ENCODE results near the gene MACO1.

DNA sequence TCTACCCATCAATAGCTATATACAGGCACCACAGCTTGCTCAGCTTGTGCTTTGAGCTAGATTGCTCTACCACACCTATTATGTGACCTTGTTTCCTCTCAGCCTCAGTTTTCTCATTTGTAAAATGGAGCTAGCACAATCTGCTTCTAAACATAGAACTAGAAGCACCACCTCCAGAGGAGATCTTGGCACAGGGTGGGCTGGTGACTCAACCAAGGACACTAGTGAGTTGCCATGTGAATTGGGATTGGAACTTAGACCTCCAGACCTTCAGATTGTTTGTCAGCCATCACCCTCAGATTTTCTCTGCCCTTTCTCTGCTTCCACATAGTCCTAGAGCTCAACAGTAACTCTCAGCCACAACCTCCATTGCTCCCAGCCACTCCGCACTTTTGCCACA, 3.0 kb upstream of the MACO1 start:
- TF ChIP-seq SP1 (IDR thresholded peaks at IDR 0.05) (no peak), RAD21 (IDR thresholded peaks at IDR 0.05) (no peak), YY1 (IDR thresholded peaks at IDR 0.05) (no peak), JUND (IDR thresholded peaks at IDR 0.05) (no peak), EGR1 (IDR thresholded peaks at IDR 0.05; ENCODE audit: low read depth in 2 of 2) (no peak), RXRA (IDR thresholded peaks at IDR 0.05) (no peak), FOXA1 (IDR thresholded peaks at IDR 0.05) (no peak), FOXA2 (IDR thresholded peaks at IDR 0.05) (no peak)
- TF ChIP-seq, protein P1, sequence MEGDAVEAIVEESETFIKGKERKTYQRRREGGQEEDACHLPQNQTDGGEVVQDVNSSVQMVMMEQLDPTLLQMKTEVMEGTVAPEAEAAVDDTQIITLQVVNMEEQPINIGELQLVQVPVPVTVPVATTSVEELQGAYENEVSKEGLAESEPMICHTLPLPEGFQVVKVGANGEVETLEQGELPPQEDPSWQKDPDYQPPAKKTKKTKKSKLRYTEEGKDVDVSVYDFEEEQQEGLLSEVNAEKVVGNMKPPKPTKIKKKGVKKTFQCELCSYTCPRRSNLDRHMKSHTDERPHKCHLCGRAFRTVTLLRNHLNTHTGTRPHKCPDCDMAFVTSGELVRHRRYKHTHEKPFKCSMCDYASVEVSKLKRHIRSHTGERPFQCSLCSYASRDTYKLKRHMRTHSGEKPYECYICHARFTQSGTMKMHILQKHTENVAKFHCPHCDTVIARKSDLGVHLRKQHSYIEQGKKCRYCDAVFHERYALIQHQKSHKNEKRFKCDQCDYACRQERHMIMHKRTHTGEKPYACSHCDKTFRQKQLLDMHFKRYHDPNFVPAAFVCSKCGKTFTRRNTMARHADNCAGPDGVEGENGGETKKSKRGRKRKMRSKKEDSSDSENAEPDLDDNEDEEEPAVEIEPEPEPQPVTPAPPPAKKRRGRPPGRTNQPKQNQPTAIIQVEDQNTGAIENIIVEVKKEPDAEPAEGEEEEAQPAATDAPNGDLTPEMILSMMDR (IDR thresholded peaks at IDR 0.05; ENCODE audit: low read depth, low read length, missing input control), result no peak
- TF ChIP-seq, protein P2, sequence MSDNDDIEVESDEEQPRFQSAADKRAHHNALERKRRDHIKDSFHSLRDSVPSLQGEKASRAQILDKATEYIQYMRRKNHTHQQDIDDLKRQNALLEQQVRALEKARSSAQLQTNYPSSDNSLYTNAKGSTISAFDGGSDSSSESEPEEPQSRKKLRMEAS (IDR thresholded peaks at IDR 0.05), result no peak
- TF ChIP-seq, protein P3, sequence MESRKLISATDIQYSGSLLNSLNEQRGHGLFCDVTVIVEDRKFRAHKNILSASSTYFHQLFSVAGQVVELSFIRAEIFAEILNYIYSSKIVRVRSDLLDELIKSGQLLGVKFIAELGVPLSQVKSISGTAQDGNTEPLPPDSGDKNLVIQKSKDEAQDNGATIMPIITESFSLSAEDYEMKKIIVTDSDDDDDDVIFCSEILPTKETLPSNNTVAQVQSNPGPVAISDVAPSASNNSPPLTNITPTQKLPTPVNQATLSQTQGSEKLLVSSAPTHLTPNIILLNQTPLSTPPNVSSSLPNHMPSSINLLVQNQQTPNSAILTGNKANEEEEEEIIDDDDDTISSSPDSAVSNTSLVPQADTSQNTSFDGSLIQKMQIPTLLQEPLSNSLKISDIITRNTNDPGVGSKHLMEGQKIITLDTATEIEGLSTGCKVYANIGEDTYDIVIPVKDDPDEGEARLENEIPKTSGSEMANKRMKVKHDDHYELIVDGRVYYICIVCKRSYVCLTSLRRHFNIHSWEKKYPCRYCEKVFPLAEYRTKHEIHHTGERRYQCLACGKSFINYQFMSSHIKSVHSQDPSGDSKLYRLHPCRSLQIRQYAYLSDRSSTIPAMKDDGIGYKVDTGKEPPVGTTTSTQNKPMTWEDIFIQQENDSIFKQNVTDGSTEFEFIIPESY (IDR thresholded peaks at IDR 0.05), result no peak
- TF ChIP-seq, protein P4, sequence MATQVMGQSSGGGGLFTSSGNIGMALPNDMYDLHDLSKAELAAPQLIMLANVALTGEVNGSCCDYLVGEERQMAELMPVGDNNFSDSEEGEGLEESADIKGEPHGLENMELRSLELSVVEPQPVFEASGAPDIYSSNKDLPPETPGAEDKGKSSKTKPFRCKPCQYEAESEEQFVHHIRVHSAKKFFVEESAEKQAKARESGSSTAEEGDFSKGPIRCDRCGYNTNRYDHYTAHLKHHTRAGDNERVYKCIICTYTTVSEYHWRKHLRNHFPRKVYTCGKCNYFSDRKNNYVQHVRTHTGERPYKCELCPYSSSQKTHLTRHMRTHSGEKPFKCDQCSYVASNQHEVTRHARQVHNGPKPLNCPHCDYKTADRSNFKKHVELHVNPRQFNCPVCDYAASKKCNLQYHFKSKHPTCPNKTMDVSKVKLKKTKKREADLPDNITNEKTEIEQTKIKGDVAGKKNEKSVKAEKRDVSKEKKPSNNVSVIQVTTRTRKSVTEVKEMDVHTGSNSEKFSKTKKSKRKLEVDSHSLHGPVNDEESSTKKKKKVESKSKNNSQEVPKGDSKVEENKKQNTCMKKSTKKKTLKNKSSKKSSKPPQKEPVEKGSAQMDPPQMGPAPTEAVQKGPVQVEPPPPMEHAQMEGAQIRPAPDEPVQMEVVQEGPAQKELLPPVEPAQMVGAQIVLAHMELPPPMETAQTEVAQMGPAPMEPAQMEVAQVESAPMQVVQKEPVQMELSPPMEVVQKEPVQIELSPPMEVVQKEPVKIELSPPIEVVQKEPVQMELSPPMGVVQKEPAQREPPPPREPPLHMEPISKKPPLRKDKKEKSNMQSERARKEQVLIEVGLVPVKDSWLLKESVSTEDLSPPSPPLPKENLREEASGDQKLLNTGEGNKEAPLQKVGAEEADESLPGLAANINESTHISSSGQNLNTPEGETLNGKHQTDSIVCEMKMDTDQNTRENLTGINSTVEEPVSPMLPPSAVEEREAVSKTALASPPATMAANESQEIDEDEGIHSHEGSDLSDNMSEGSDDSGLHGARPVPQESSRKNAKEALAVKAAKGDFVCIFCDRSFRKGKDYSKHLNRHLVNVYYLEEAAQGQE (IDR thresholded peaks at IDR 0.05), result no peak
- TF ChIP-seq, protein P5, sequence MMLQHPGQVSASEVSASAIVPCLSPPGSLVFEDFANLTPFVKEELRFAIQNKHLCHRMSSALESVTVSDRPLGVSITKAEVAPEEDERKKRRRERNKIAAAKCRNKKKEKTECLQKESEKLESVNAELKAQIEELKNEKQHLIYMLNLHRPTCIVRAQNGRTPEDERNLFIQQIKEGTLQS (IDR thresholded peaks at IDR 0.05), result no peak
